SJCRH30 (cell line): Measurements from ENCODE around the gene WDR1. TPM values are rescaled to one million over a fixed set of nuclear protein-coding genes. Genes with fewer than 3 reads are reported as not detected.
A peak's percentile ranks its signal among the peaks of the same experiment; 100 is the strongest.

Source experiments
- DNase-seq, 2 experiments: peaks; one replicate each; pipeline ENCODE4 v3.0.0-alpha.2; 2015 to 2020
- H3K27ac ChIP-seq: fragments of 250-450 bp; sonication (Bioruptor Pico); 2 replicates; pipeline ENCODE4 v1.5.1; 2020; ENCODE audit warnings: mild to moderate bottlenecking, moderate library complexity
- H3K27me3 ChIP-seq: fragments of 250-450 bp; sonication (Bioruptor Pico); 2 replicates; pipeline ENCODE4 v1.5.1; 2020; ENCODE audit warnings: mild to moderate bottlenecking, moderate library complexity
- H3K36me3 ChIP-seq: fragments of 250-450 bp; sonication (Bioruptor Pico); 2 replicates; pipeline ENCODE4 v1.5.1; 2020; ENCODE audit warnings: mild to moderate bottlenecking, moderate library complexity
- H3K4me1 ChIP-seq: fragments of 250-450 bp; sonication (Bioruptor Pico); 2 replicates; pipeline ENCODE4 v1.5.1; 2020; ENCODE audit warnings: mild to moderate bottlenecking, moderate library complexity
- H3K4me3 ChIP-seq: fragments of 250-450 bp; sonication (Bioruptor Pico); 2 replicates; pipeline ENCODE4 v1.5.1; 2020; ENCODE audit warnings: mild to moderate bottlenecking, moderate library complexity
- H3K9me3 ChIP-seq: fragments of 250-450 bp; sonication (Bioruptor Pico); replicated peaks from 2 replicates; pipeline ENCODE4 v1.5.1; 2020; ENCODE audit warnings: mild to moderate bottlenecking, moderate library complexity
- total RNA-seq: library from RNA; depleted of rRNA; stranded (reverse); fragments of >200 nt; shearing (Covaris generic); gene quantifications from 2 replicates; pipeline ENCODE4 v1.2.3, GENCODE V29; 2014

The WDR1 gene
- total RNA-seq, 1 experiment from 2014 or later: 95.1 TPM

DNA sequence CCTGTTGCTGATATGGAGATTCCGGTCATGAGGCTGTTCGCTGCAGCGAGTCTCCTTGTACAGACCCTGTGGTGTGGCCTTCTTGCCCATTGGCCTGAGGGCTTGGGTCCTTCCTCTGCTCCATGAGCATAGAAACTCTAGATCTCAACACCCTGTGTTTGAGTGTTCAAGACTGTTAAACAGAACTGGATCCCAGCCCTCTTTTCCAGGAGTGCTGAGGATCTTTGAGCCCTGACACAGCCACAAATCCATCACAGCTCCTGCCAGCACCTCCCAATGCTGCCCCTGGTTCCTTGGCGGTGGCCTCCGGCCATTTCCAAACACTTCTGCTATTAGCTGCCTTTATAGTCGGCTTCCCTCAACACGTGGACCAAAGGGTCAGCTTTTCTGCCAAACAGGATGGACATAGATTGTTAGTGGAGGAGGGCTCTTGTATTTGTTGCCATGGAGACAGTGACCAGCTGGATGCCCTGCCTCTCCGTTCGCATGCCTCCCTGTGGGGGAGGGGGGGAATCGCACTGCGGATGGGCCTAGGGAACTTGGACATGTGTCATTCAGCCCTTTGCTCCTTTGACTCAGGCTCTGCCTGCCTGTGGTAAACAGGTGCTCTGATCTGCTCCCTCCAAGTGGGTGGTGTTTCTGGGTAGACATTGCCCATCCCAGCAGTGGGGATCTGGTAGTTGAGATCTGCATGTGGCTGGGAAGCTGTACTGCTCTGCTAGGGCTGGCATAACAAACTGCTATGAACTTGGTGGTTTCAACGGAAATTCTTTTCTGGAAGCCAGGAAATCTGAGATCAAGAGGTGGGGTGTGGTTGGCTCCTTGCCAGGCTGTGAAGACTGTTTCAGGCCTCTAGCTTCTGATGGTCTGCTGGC lies 6.9 kb upstream of the WDR1 start:
- peak; percentile 63 to 79 for DNase-seq
- Histone ChIP-seq H3K4me3 (no peak overlapping the region), H3K27ac (no peak overlapping the region)

DNA sequence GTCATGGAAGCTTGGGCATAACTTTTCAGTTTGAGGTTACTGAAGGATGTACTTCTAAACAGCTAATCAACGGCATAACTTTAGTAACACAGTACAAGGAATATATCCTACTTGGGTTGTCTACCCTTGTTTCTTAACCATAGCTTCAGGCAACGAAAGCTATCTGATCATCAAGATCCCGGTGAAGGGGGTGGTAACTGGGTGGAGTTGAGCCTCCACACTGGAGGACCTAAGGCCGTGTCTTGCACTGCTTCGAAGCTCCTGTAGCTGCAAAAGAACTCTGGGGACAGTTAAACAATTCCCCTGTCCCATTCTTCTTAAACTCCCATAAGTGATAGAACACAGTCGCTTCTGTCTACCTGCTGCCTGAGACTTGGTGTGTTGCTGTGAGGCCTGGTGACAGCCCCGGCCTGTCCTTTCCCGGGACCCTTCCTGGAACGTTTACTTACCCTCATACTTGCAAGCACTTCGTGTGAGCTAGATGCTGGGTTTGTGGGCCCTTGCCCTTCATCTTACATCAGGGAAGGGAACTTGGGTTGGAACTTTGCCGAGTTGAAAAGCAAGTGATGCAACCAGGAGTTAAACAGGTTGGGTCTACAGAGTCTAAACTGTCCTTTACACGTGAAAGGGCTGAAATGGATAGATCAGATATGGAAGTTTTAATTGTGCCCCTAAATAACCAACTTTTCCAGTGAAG lies 5.8 kb upstream of the WDR1 start:
- H3K4me1 ChIP-seq: peaks cover 19% of the 10 kb centered on the region
- H3K36me3 ChIP-seq: no peaks in the 10 kb centered on the region
- no peak overlapping the region for H3K4me3 ChIP-seq
- H3K9me3 ChIP-seq: no peaks in the 10 kb centered on the region
- H3K27ac ChIP-seq: no peak overlapping the region
- no peak for DNase-seq
- H3K27me3 ChIP-seq: no peaks in the 10 kb centered on the region

More for the DNA sequence above, 6.9 kb upstream of the WDR1 start:
- no peaks in the 10 kb centered on the region for H3K9me3 ChIP-seq
- H3K4me1 ChIP-seq: peaks cover 14% of the 10 kb centered on the region
- H3K36me3 ChIP-seq: no peaks in the 10 kb centered on the region
- H3K27me3 ChIP-seq: peaks cover 5% of the 10 kb centered on the region; the same call in 1 of the 2 replicates

DNA sequence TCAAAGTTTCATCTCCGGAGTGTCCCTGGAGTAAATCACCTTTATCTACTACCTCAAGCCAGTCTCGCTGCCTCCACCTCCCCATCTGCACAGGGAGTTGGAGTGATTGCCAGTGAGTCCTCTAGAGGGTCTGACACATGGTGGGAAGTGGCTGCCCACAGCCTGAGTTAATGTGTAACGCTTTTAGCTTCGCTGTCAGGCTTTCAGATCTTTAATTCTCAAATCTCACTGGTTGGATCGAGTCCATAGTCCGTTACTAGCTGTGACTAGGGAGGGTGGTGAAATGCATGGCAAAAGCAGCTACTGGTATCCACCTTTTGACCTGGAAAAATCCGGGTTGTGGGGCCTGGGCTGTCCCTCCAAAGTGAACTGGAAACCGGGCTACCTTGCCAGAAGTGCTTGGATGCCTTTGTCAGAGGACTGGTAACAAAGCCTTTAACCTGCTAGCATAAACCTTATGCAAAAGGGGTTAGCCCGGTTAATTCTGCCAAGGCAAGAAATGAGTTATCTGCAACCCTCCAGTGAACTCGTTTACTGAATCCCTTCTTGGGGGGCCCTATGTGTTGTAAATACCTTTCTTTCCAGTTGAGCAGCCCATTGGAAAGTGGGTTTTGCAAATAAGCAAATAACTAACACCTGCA lies 5.1 kb upstream of the WDR1 start:
- Histone ChIP-seq H3K36me3 (no peaks in the 10 kb centered on the region), H3K4me3 (no peak overlapping the region), H3K4me1 (peaks cover 19% of the 10 kb centered on the region), H3K27ac (no peak overlapping the region), H3K27me3 (no peaks in the 10 kb centered on the region), H3K9me3 (no peaks in the 10 kb centered on the region)
- DNase-seq: no peak

DNA sequence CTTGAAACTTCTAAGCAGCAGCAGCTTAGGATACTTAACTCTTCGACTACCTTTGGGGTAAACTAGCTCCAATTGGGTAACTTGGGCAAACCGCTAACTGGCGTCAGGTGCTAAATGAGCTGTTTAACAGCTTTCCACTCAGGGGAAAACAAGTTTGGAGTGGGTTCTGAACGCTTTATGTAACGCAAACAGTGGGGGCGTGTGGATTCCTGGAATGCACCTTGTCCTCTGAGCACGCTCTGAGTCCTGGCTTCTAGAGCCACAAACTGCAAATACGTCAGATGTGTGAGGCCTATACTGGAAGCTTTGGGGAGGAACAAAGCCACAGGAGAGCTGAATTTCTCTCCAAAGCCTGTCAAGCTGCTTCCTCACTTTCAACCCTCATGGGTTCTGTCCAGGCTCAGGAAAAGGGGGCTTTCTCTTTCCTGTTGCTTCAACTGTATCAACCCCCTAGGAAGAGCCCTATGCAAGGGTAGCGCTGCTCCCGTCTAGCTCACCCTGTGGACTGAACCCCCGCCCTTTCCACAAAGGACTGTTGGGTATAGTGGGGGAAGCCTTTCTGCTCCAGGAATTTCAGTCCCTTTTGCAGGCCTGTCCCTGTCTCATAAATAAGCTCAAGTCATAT lies 4.5 kb upstream of the WDR1 start:
- no peak overlapping the region for H3K27ac ChIP-seq
- peaks cover 19% of the 10 kb centered on the region for H3K4me1 ChIP-seq
- H3K27me3 ChIP-seq: no peaks in the 10 kb centered on the region
- no peak for DNase-seq
- H3K4me3 ChIP-seq: no peak overlapping the region
- H3K9me3 ChIP-seq: no peaks in the 10 kb centered on the region
- H3K36me3 ChIP-seq: no peaks in the 10 kb centered on the region

- no peak overlapping the region for H3K4me3 ChIP-seq
- peaks cover 4% of the 10 kb centered on the region; the same call in 1 of the 2 replicates for H3K36me3 ChIP-seq
- H3K4me1 ChIP-seq: peaks cover 19% of the 10 kb centered on the region
- H3K9me3 ChIP-seq: no peaks in the 10 kb centered on the region
- no peaks in the 10 kb centered on the region for H3K27me3 ChIP-seq
- DNase-seq: no peak
- no peak overlapping the region for H3K27ac ChIP-seq
Observed at GRCh38 chr4:10119773-10120172, 3.2 kb upstream of the WDR1 start.

DNA sequence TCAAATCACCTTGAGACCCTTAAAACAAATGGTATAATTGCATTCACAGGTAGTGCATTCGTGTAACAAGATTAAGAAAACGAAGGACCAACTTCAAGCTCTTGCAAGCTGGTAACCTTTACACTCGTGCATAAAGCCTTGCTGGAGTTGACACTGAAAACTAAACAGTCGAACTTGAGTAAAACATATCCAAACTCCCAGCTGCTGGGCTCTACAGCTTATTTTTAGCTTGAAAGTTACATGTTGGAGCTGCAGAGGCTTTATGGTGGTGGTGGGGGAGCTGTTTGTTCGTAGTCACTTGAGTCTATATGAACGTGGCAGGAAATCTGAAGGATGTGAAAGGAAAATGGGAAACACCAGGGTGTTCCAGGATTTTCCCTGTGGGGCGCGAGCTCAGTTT lies 2.7 kb upstream of the WDR1 start:
- Histone ChIP-seq H3K36me3 (peaks cover 8% of the 10 kb centered on the region), H3K27me3 (no peaks in the 10 kb centered on the region), H3K9me3 (no peaks in the 10 kb centered on the region), H3K4me3 (no peak overlapping the region), H3K4me1 (peaks cover 19% of the 10 kb centered on the region), H3K27ac (no peak overlapping the region)
- DNase-seq: no peak

DNA sequence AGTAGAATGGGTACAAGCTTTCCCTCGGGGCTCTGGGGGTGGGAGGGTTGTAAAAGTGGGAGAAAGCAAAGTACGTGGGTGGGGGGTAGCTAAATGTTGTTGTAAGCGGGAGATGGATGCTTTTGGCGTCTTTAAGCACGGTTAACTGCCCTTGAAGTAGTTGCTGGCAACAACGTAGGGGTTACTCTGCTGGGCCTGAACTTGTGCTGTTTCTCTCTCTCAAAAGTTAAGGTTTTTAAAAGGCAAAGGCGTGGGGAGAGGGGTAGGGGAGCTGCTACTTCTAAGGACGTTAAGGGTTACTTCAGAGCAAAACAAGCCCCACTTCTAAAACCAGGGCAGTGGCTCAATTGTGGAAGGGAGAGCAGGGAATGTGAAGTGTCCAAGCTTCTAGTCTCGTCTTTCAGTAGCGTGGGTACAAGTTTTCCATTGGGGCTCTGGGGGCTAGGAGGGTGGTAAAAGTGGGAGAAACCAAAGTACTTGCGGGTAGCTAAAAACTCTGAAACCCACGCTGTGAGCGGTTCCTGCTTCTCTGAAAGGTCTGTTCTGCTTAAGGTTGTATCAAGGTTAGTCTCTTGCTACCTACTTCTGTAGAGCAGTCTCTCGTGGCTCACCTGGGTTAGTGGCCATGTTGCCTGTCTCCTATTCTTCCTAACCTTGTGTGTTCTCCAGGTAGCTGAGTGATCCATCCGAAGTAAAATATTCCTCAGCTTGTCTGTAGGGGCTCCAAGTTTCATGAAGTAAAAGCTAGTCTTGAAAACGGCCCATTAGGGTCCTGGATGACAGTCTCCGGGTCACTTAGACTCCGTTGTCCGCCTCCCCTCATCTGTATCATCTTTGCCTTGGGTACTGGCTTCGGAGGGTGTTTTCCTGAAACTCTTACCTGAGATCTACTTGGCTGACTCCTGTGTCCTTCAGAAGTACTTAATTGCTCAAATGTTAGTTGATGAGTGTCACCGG lies 1.7 kb upstream of the WDR1 start:
- H3K9me3 ChIP-seq: no peaks in the 10 kb centered on the region
- H3K4me1 ChIP-seq: peaks cover 10% of the 10 kb centered on the region
- no peak overlapping the region for H3K27ac ChIP-seq
- no peaks in the 10 kb centered on the region for H3K27me3 ChIP-seq
- peaks cover 18% of the 10 kb centered on the region for H3K36me3 ChIP-seq
- no peak overlapping the region for H3K4me3 ChIP-seq
- DNase-seq: no peak

GRCh38 chr4:10117359-10118047 lies 904 bp upstream of the WDR1 start:
- Histone ChIP-seq H3K36me3 (peaks cover 25% of the 10 kb centered on the region), H3K27me3 (no peaks in the 10 kb centered on the region), H3K4me1 (peaks cover 4% of the 10 kb centered on the region; the same call in 1 of the 2 replicates), H3K27ac (peak overlapping the region; percentile 55), H3K9me3 (no peaks in the 10 kb centered on the region), H3K4me3 (peak overlapping the region; percentile 91)
- DNase-seq: peak in 1 of 2 experiments; percentile 19

- Histone ChIP-seq H3K27me3 (no peaks in the 10 kb centered on the region), H3K36me3 (peaks cover 34% of the 10 kb centered on the region), H3K4me3 (peak overlapping the region; percentile 91), H3K27ac (no peak overlapping the region), H3K4me1 (peaks cover 4% of the 10 kb centered on the region; the same call in 1 of the 2 replicates), H3K9me3 (no peaks in the 10 kb centered on the region)
- peak; percentile 35 to 43 for DNase-seq
Observed at GRCh38 chr4:10115797-10116568, 616 bp downstream of the WDR1 start.

GRCh38 chr4:10115271-10115796 lies 1.3 kb downstream of the WDR1 start:
- no peak for DNase-seq
- Histone ChIP-seq H3K9me3 (no peaks in the 10 kb centered on the region), H3K27ac (no peak overlapping the region), H3K4me3 (peak overlapping the region; percentile 91), H3K27me3 (no peaks in the 10 kb centered on the region), H3K4me1 (peaks cover 4% of the 10 kb centered on the region; the same call in 1 of the 2 replicates), H3K36me3 (peaks cover 39% of the 10 kb centered on the region)

- DNase-seq: no peak
- no peak overlapping the region for H3K27ac ChIP-seq
- H3K4me3 ChIP-seq: no peak overlapping the region
- peaks cover 42% of the 10 kb centered on the region for H3K36me3 ChIP-seq
- H3K9me3 ChIP-seq: no peaks in the 10 kb centered on the region
- H3K27me3 ChIP-seq: no peaks in the 10 kb centered on the region
- H3K4me1 ChIP-seq: peaks cover 4% of the 10 kb centered on the region; the same call in 1 of the 2 replicates
Observed at GRCh38 chr4:10114607-10115006, 2.0 kb downstream of the WDR1 start.

DNA sequence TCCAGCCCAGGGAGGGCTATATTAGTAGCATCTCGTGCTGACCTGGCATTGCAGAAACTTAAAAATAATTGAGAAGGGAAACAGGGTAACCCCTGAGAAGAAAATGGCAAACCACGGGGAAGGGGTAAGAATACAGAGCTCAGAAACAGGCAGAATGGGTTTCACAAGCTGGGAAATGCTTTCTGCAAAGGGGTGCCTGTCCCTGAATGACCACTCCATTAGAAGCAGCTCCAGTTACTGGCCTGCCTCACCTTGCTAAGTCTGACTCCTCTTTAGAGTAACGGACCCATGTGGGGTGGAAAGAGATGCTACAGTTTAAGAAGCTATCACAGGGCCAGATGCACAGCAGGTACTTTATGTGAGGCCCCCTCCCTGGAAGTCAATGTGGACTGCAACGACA lies 2.5 kb downstream of the WDR1 start:
- H3K36me3 ChIP-seq: peaks cover 45% of the 10 kb centered on the region

More for the DNA sequence above, 2.5 kb downstream of the WDR1 start:
- H3K27me3 ChIP-seq: no peaks in the 10 kb centered on the region
- H3K27ac ChIP-seq: no peak overlapping the region
- peaks cover 8% of the 10 kb centered on the region; the same call in 1 of the 2 replicates for H3K4me1 ChIP-seq
- no peak for DNase-seq
- H3K4me3 ChIP-seq: no peak overlapping the region
- H3K9me3 ChIP-seq: no peaks in the 10 kb centered on the region
